CD14-positive monocyte (primary cell): ENCODE measurements around the gene LRCH1. TPM values are rescaled to one million over a fixed set of nuclear protein-coding genes. Genes with fewer than 3 reads are reported as not detected.

ENCODE experiments used
- DNase-seq, 3 donors: peaks; one replicate each; pipeline ENCODE4 v3.0.0-alpha.2; 2011 to 2022
- H2AFZ ChIP-seq: 2 replicates; pipeline ENCODE4 v1.6.0; 2012; ENCODE audit warnings: mild to moderate bottlenecking, low read depth, low read length, inconsistent platforms; ENCODE audit not compliant: insufficient read depth, poor library complexity, severe bottlenecking
- H3K27ac ChIP-seq, 2 donors: 1 replicate in 1 of 2; 2 replicates in 1 of 2; pipeline ENCODE4 v1.5.1; 2012 to 2013; ENCODE audit warnings: low read length in 2 of 2, control low read depth in 1 of 2, inconsistent platforms in 1 of 2, low read depth in 1 of 2, mild to moderate bottlenecking in 1 of 2
- H3K27me3 ChIP-seq, 2 donors: one replicate each; pipeline versions ENCODE4 v1.6.0 to v1.6.1; 2011 to 2013; ENCODE audit warnings: low read length in 2 of 2; ENCODE audit not compliant: control insufficient read depth in 2 of 2, insufficient read depth in 2 of 2
- H3K36me3 ChIP-seq, 2 donors: replicated peaks in 1 of 2; 1 replicate in 1 of 2; 2 replicates in 1 of 2; pipeline versions ENCODE4 v1.5.1 to v1.6.1; 2012 to 2013; ENCODE audit warnings: low read length in 2 of 2, control low read depth in 1 of 2, inconsistent platforms in 1 of 2, mild to moderate bottlenecking in 1 of 2; ENCODE audit not compliant: insufficient read depth in 2 of 2, control insufficient read depth in 1 of 2
- H3K4me1 ChIP-seq, 2 donors: 1 replicate in 1 of 2; 2 replicates in 1 of 2; pipeline versions ENCODE4 v1.5.1 to v1.6.1; 2012 to 2013; ENCODE audit warnings: low read length in 2 of 2, control low read depth in 1 of 2, inconsistent platforms in 1 of 2, mild to moderate bottlenecking in 1 of 2, moderate library complexity in 1 of 2; ENCODE audit not compliant: insufficient read depth in 2 of 2, control insufficient read depth in 1 of 2
- H3K4me2 ChIP-seq: replicated peaks from 2 replicates; pipeline ENCODE3; 2012; ENCODE audit warnings: low read length, moderate library complexity, mild to moderate bottlenecking; ENCODE audit not compliant: poor library complexity, severe bottlenecking; ENCODE audit errors: extremely low read depth
- H3K4me3 ChIP-seq, 3 experiments: fragments of 200-600 bp in 1 of 3; sonication (generic) in 1 of 3; replicated peaks in 1 of 3; 1 replicate in 2 of 3; 2 replicates in 1 of 3; pipeline ENCODE4 v1.5.1; 2011 to 2013; ENCODE audit warnings: low read length in 3 of 3, mild to moderate bottlenecking in 3 of 3, control low read depth in 2 of 3, low read depth in 2 of 3, inconsistent platforms in 1 of 3, moderate library complexity in 1 of 3
- H3K79me2 ChIP-seq: 2 replicates; pipeline ENCODE4 v1.6.0; 2012; ENCODE audit warnings: mild to moderate bottlenecking, control low read depth, inconsistent platforms, low read length, moderate library complexity; ENCODE audit not compliant: insufficient read depth
- H3K9ac ChIP-seq: 2 replicates; pipeline ENCODE4 v1.6.0; 2017; ENCODE audit warnings: low read length, mild to moderate bottlenecking; ENCODE audit not compliant: insufficient read depth, poor library complexity, severe bottlenecking
- H3K9me3 ChIP-seq, 2 donors: replicated peaks in 1 of 2; 1 replicate in 1 of 2; 2 replicates in 1 of 2; pipeline versions ENCODE4 v1.5.1 to v1.6.1; 2012 to 2013; ENCODE audit warnings: low read length in 2 of 2, control low read depth in 1 of 2; ENCODE audit not compliant: control insufficient read depth in 1 of 2, insufficient read depth in 1 of 2
- H4K20me1 ChIP-seq: 2 replicates; pipeline ENCODE4 v1.6.0; 2012; ENCODE audit warnings: mild to moderate bottlenecking, low read length, control low read depth, moderate library complexity; ENCODE audit not compliant: insufficient read depth
- H3K27ac Mint-ChIP-seq, 7 donors: one replicate each; pipeline ENCODE4 v1.8.0; 2020; ENCODE audit warnings: mild to moderate bottlenecking in 7 of 7, mixed read lengths in 7 of 7, moderate library complexity in 6 of 7, inconsistent platforms in 2 of 7
- H3K27me3 Mint-ChIP-seq, 3 donors: one replicate each; pipeline ENCODE4 v1.8.0; 2021 to 2022; ENCODE audit warnings: low read depth in 3 of 3, mild to moderate bottlenecking in 3 of 3, mixed read lengths in 3 of 3, moderate library complexity in 3 of 3, inconsistent platforms in 1 of 3
- H3K36me3 Mint-ChIP-seq, 2 donors: one replicate each; pipeline ENCODE4 v1.8.0; 2020; ENCODE audit warnings: mixed read lengths in 2 of 2, inconsistent platforms in 1 of 2, mild to moderate bottlenecking in 1 of 2
- H3K4me1 Mint-ChIP-seq: one replicate; pipeline ENCODE4 v1.8.0; 2020; ENCODE audit warnings: mild to moderate bottlenecking, mixed read lengths
- H3K4me3 Mint-ChIP-seq, 2 donors: one replicate each; pipeline ENCODE4 v1.8.0; 2020; ENCODE audit warnings: mild to moderate bottlenecking in 2 of 2, mixed read lengths in 2 of 2, moderate library complexity in 1 of 2
- H3K9me3 Mint-ChIP-seq, 7 donors: one replicate each; pipeline ENCODE4 v1.8.0; 2020 to 2022; ENCODE audit warnings: mixed read lengths in 7 of 7, mild to moderate bottlenecking in 6 of 7, moderate library complexity in 6 of 7, inconsistent platforms in 2 of 7
- WGBS: methylation state at CpG from one replicate; pipeline ENCODE4 v1.1.5; 2013; ENCODE audit warnings: missing lambda C conversion rate; ENCODE audit not compliant: insufficient coverage; 5-methylcytosine and 5-hydroxymethylcytosine counted together
- intact Hi-C, 2 donors: fragments of 100-400 bp; cut with micrococcal nuclease; formaldehyde crosslinking; loops; one replicate each; pipeline versions ENCODE4 v1.15.0 to v1.15.1; 2023
- polyA plus RNA-seq, 3 donors: library from polyadenylated mRNA; depleted of rRNA in 1 of 3; unstranded in 2 of 3; stranded (reverse) in 1 of 3; fragments of 300-500 nt in 2 of 3; fragments of >200 nt in 1 of 3; fragmentation: Illumina TruSeq in 2 of 3; gene quantifications; 1 replicate in 2 of 3; 2 replicates in 1 of 3; pipeline ENCODE4 v1.2.3, GENCODE V29; 2012 to 2021
- TF ChIP-seq, protein P1 (sequence below): fragments of 200-600 bp; IDR thresholded peaks from one replicate; pipeline ENCODE4 v1.8.0; 2022; ENCODE audit warnings: antibody characterized with exemption, mild to moderate bottlenecking

The LRCH1 gene
- polyA plus RNA-seq, 3 donors: 0.88 to 7.1 (median 2.1) TPM

DNA sequence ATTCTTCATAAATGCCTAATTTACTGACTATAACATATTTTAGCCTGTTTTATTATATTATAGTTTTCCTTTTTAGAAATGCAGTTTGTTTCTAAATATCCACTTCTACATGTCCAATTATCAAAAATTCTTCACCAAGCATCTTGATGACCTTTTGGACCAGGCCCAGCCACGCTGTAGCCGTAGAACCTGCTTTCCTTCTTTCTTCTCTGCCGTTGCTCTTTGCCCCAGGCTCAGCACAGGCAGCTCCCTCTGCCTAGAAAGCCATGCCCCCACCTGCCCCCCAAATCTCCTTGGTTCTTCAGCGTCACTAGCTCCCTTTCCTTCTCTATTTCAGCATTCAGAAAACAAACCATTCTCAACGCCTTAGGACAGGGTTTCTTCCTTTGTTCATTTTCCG lies 178.6 kb downstream of the LRCH1 start:
- no peak overlapping the region for H3K9ac ChIP-seq
- H3K4me1 ChIP-seq: peaks cover 8 to 20% of the 10 kb centered on the region in 2 donors
- no peaks in the 10 kb centered on the region for H3K9me3 Mint-ChIP-seq
- no peaks in the 10 kb centered on the region for H3K27me3 Mint-ChIP-seq
- H3K36me3 Mint-ChIP-seq: peaks cover 54 to 70% of the 10 kb centered on the region in 2 donors
- no peaks in the 10 kb centered on the region for H3K79me2 ChIP-seq
- H3K27ac Mint-ChIP-seq: no peak overlapping the region
- no peak overlapping the region for H3K27ac ChIP-seq
- no peaks in the 10 kb centered on the region for H3K9me3 ChIP-seq
- H2AFZ ChIP-seq: no peak overlapping the region
- H4K20me1 ChIP-seq: no peaks in the 10 kb centered on the region
- no peaks in the 10 kb centered on the region for H3K27me3 ChIP-seq
- peaks cover 16% of the 10 kb centered on the region for H3K4me1 Mint-ChIP-seq
- TF ChIP-seq, protein P1, sequence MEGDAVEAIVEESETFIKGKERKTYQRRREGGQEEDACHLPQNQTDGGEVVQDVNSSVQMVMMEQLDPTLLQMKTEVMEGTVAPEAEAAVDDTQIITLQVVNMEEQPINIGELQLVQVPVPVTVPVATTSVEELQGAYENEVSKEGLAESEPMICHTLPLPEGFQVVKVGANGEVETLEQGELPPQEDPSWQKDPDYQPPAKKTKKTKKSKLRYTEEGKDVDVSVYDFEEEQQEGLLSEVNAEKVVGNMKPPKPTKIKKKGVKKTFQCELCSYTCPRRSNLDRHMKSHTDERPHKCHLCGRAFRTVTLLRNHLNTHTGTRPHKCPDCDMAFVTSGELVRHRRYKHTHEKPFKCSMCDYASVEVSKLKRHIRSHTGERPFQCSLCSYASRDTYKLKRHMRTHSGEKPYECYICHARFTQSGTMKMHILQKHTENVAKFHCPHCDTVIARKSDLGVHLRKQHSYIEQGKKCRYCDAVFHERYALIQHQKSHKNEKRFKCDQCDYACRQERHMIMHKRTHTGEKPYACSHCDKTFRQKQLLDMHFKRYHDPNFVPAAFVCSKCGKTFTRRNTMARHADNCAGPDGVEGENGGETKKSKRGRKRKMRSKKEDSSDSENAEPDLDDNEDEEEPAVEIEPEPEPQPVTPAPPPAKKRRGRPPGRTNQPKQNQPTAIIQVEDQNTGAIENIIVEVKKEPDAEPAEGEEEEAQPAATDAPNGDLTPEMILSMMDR: no peak
- no peak overlapping the region for H3K4me2 ChIP-seq
- H3K4me3 Mint-ChIP-seq: no peak overlapping the region
- intact Hi-C loops: no loop called here
- DNase-seq: no peak
- 96% methylated on average over 5 of the region's 6 CpGs for WGBS
- peaks cover 28 to 66% of the 10 kb centered on the region in 2 donors for H3K36me3 ChIP-seq
- no peak overlapping the region for H3K4me3 ChIP-seq

DNA sequence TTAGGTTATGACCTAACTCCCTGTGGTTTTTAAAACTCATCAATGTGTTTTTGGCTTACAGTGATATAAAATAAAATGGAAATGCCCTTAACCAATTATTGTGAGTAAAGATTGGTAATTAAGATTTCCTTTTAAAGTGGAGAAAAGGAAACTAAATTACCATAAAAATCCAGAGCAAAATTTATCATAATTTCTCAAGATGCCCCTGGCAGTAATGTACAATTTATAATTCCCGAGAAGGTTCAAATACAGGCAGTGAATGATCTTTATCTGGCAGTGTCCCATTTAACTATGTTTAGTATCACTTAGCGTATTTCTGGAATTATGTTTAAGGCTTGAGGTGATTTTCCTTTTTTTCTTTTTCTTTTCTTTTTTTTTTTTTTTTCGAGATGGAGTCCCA lies 182.5 kb downstream of the LRCH1 start:
- Mint-ChIP-seq H3K27ac (no peak overlapping the region), H3K4me1 (peaks cover 10% of the 10 kb centered on the region), H3K27me3 (no peaks in the 10 kb centered on the region), H3K4me3 (no peak overlapping the region), H3K36me3 (peaks cover 48% of the 10 kb centered on the region in 2 donors), H3K9me3 (no peaks in the 10 kb centered on the region)
- Histone ChIP-seq H3K4me3 (no peak overlapping the region), H3K27ac (no peak overlapping the region), H3K4me1 (peaks cover 5 to 17% of the 10 kb centered on the region in 2 donors), H3K9me3 (no peaks in the 10 kb centered on the region), H4K20me1 (no peaks in the 10 kb centered on the region), H2AFZ (no peak overlapping the region), H3K27me3 (no peaks in the 10 kb centered on the region), H3K9ac (no peak overlapping the region), H3K79me2 (no peaks in the 10 kb centered on the region), H3K4me2 (no peak overlapping the region), H3K36me3 (peaks cover 17 to 59% of the 10 kb centered on the region in 2 donors)
- no peak for DNase-seq
- TF ChIP-seq, protein P1: no peak
- intact Hi-C loops: no loop called here
- no CpG with 5 or more reads among the region's 3 CpGs for WGBS
